Esophagus squamous epithelium (tissue), 5 donors: ENCODE measurements around the gene PRPF8. TPM values are rescaled to one million over a fixed set of nuclear protein-coding genes. Genes with fewer than 3 reads are reported as not detected.

Experiments used
- DNase-seq: peaks from one replicate; lab custom pipeline; 2025; lab: John Stamatoyannopoulos, UW
- H3K27ac ChIP-seq, 4 donors: fragments of 200-600 bp; sonication (generic); one replicate each; pipeline ENCODE4 v1.5.1; 2016 to 2019; ENCODE audit warnings: mild to moderate bottlenecking in 1 of 4
- H3K27me3 ChIP-seq, 4 donors: fragments of 200-600 bp; sonication (generic); 1 replicate in 3 of 4; 2 replicates in 1 of 4; pipeline versions ENCODE4 v1.5.1 to v1.6.0; 2017 to 2021; ENCODE audit warnings: antibody characterized with exemption in 1 of 4
- H3K36me3 ChIP-seq, 3 donors: fragments of 200-600 bp; sonication (generic); one replicate each; pipeline ENCODE4 v1.5.1; 2016 to 2019
- H3K4me1 ChIP-seq, 3 donors: fragments of 200-600 bp; sonication (generic); one replicate each; pipeline ENCODE4 v1.5.1; 2017 to 2019
- H3K4me3 ChIP-seq, 4 donors: fragments of 200-600 bp; sonication (generic); 1 replicate in 3 of 4; 2 replicates in 1 of 4; pipeline ENCODE4 v1.5.1; 2016 to 2019; ENCODE audit warnings: mild to moderate bottlenecking in 2 of 4, moderate library complexity in 1 of 4
- H3K9me3 ChIP-seq, 3 donors: fragments of 200-600 bp; sonication (generic); one replicate each; pipeline ENCODE4 v1.5.1; 2016 to 2019
- CTCF ChIP-seq, 6 experiments: fragments of 450-650 bp in 4 of 6; fragments of 200-600 bp in 2 of 6; sonication (generic) in 2 of 6; IDR thresholded peaks; one replicate each; pipeline ENCODE4 v1.5.1; 2016 to 2019; ENCODE audit warnings: antibody characterized with exemption in 6 of 6, mild to moderate bottlenecking in 4 of 6, moderate library complexity in 4 of 6
- POLR2A ChIP-seq, 4 donors: fragments of 450-650 bp; IDR thresholded peaks; one replicate each; pipeline ENCODE4 v1.6.1; 2017; ENCODE audit warnings: antibody characterized with exemption in 4 of 4, mild to moderate bottlenecking in 4 of 4, moderate library complexity in 3 of 4
- WGBS, 2 donors: methylation state at CpG; one replicate each; pipeline ENCODE4 v1.1.5; 2018; 5-methylcytosine and 5-hydroxymethylcytosine counted together
- intact Hi-C: fragments of 100-400 bp; cut with DNase I; formaldehyde crosslinking; loops from one replicate; pipeline ENCODE4 v1.15.0; 2022
- total RNA-seq, 4 donors: library from RNA; depleted of rRNA; stranded (reverse); fragments of >200 nt; gene quantifications; one replicate each; pipeline ENCODE4 v1.1.0, GENCODE V29; 2016
- donor health status: DM: yes; HTN: yes; CAD: no.

Gene PRPF8
- total RNA-seq, 4 donors from 2014 or later = 112 to 157 (median 145) TPM

DNA sequence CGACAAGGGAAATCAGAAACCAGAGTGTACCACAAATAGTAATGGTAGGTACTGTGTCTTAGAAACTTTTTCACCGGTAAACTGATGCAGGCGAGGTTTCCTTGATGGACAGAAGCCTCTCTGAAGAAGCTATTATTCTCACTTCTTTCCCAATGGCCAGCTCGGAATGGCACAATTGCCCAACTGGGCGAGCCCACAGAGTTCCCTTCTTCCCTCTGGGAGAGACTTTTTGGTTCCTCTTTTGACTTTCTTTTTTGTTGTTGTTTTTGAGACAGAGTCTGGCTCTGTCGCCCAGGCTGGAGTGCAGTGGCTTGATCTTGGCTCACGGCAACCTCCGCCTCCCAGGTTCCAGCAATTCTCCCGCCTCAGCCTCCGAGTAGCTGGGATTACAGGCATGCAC, 73.0 kb downstream of the PRPF8 start:
- Histone ChIP-seq H3K27ac (peak overlapping the region in 3 of 4 donors; percentile 22 to 42 (median 28)), H3K4me3 (no peak overlapping the region), H3K27me3 (no peaks in the 10 kb centered on the region), H3K4me1 (peaks cover 0 to 12% (median 6%) of the 10 kb centered on the region in 3 donors), H3K9me3 (no peaks in the 10 kb centered on the region), H3K36me3 (no peaks in the 10 kb centered on the region)
- DNase-seq = no peak
- 78% methylated on average over 8 to 10 of the region's 10 CpGs for WGBS, 2 donors
- intact Hi-C loops = no loop called here
- no peak for TF ChIP-seq POLR2A (IDR thresholded peaks at IDR 0.05)

- H3K27me3 ChIP-seq = no peaks in the 10 kb centered on the region
- peaks cover 0 to 29% (median 6%) of the 10 kb centered on the region in 3 donors for H3K4me1 ChIP-seq
- TF ChIP-seq CTCF (IDR thresholded peaks at IDR 0.05) = no peak
- TF ChIP-seq POLR2A (IDR thresholded peaks at IDR 0.05) = no peak
- no peak for DNase-seq
- WGBS, 2 donors = 33 to 40% methylated on average over 4 of the region's 7 CpGs
- H3K27ac ChIP-seq = peak overlapping the region in 1 of 4 donors; percentile 21
- H3K9me3 ChIP-seq = no peaks in the 10 kb centered on the region
- intact Hi-C loops = no loop called here
- no peak overlapping the region for H3K4me3 ChIP-seq
- H3K36me3 ChIP-seq = no peaks in the 10 kb centered on the region
These were observed 76.0 kb downstream of the PRPF8 start for GRCh38 chr17:1608676-1609075.

GRCh38 chr17:1607971-1608320, 76.7 kb downstream of the PRPF8 start:
- intact Hi-C loops = no loop called here
- peaks cover 0 to 29% (median 6%) of the 10 kb centered on the region in 3 donors for H3K4me1 ChIP-seq
- 82 to 93% methylated on average over 2 to 4 of the region's 5 CpGs for WGBS, 2 donors
- no peak for DNase-seq
- no peak overlapping the region for H3K4me3 ChIP-seq
- H3K27me3 ChIP-seq = no peaks in the 10 kb centered on the region
- TF ChIP-seq CTCF (IDR thresholded peaks at IDR 0.05) = no peak
- no peak for TF ChIP-seq POLR2A (IDR thresholded peaks at IDR 0.05)
- no peaks in the 10 kb centered on the region for H3K36me3 ChIP-seq
- no peaks in the 10 kb centered on the region for H3K9me3 ChIP-seq
- peak overlapping the region in 2 of 4 donors; percentile 54 to 59 for H3K27ac ChIP-seq

- H3K27ac ChIP-seq = peak overlapping the region in 3 of 4 donors; percentile 1 to 64 (median 59)
- H3K36me3 ChIP-seq = no peaks in the 10 kb centered on the region
- TF ChIP-seq POLR2A (IDR thresholded peaks at IDR 0.05) (no peak), CTCF (IDR thresholded peaks at IDR 0.05) (no peak)
- H3K27me3 ChIP-seq = no peaks in the 10 kb centered on the region
- no peak for DNase-seq
- peaks cover 0 to 29% (median 6%) of the 10 kb centered on the region in 3 donors for H3K4me1 ChIP-seq
- H3K4me3 ChIP-seq = no peak overlapping the region
- no peaks in the 10 kb centered on the region for H3K9me3 ChIP-seq
- intact Hi-C loops = no loop called here
- 69 to 77% methylated on average over 2 to 13 of the region's 26 CpGs for WGBS, 2 donors
These were observed 78.2 kb downstream of the PRPF8 start for GRCh38 chr17:1606352-1606985.

- H3K9me3 ChIP-seq = no peaks in the 10 kb centered on the region
- H3K36me3 ChIP-seq = no peaks in the 10 kb centered on the region
- no peaks in the 10 kb centered on the region for H3K27me3 ChIP-seq
- peaks cover 0 to 29% (median 6%) of the 10 kb centered on the region in 3 donors for H3K4me1 ChIP-seq
- WGBS, 2 donors = 83 to 100% methylated on average over 1 to 9 of the region's 19 CpGs
- intact Hi-C loops = no loop called here
- peak overlapping the region in 2 of 4 donors; percentile 5 to 59 for H3K27ac ChIP-seq
- H3K4me3 ChIP-seq = no peak overlapping the region
- no peak for DNase-seq
- TF ChIP-seq POLR2A (IDR thresholded peaks at IDR 0.05) (no peak), CTCF (IDR thresholded peaks at IDR 0.05) (no peak)
These were observed 78.9 kb downstream of the PRPF8 start for GRCh38 chr17:1605681-1606351.
